Nephron (organoid): ENCODE data around the gene CTIF.
A peak's percentile ranks its signal among the peaks of the same experiment; 100 is the strongest.

ENCODE experiments used
- H3K27ac Mint-ChIP-seq, 3 experiments: 2 replicates each; pipeline ENCODE4 v1.8.0; 2020; ENCODE audit warnings: mixed read lengths in 3 of 3, mild to moderate bottlenecking in 2 of 3, moderate library complexity in 1 of 3
- H3K27me3 Mint-ChIP-seq: 2 replicates; pipeline ENCODE4 v1.8.0; 2021; ENCODE audit warnings: low read depth, mild to moderate bottlenecking, moderate library complexity, mixed read lengths
- H3K36me3 Mint-ChIP-seq: 2 replicates; pipeline ENCODE4 v1.8.0; 2020; ENCODE audit warnings: low read depth, mixed read lengths
- H3K4me1 Mint-ChIP-seq: 2 replicates; pipeline ENCODE4 v1.8.0; 2020; ENCODE audit warnings: mixed read lengths
- H3K4me3 Mint-ChIP-seq, 3 experiments: 2 replicates each; pipeline ENCODE4 v1.8.0; 2020; ENCODE audit warnings: mild to moderate bottlenecking in 3 of 3, mixed read lengths in 3 of 3, moderate library complexity in 2 of 3
- H3K9me3 Mint-ChIP-seq: 2 replicates; pipeline ENCODE4 v1.8.0; 2020; ENCODE audit warnings: mixed read lengths
- CTCF ChIP-seq, 3 experiments: fragments of 200-600 bp; sonication (generic); IDR thresholded peaks; one replicate each; pipeline ENCODE4 v1.5.0; 2021; ENCODE audit warnings: antibody characterized with exemption in 3 of 3; ENCODE audit not compliant: unreplicated experiment in 3 of 3

The CTIF gene

GRCh38 chr18:48536516-48536915 lies 2.3 kb upstream of the CTIF start:
- TF ChIP-seq CTCF (IDR thresholded peaks at IDR 0.05; ENCODE audit: unreplicated experiment in 3 of 3): no peak
- H3K27me3 Mint-ChIP-seq: peaks cover 15% of the 10 kb centered on the region
- no peak overlapping the region for H3K27ac Mint-ChIP-seq
- no peaks in the 10 kb centered on the region for H3K36me3 Mint-ChIP-seq
- no peaks in the 10 kb centered on the region for H3K9me3 Mint-ChIP-seq
- H3K4me1 Mint-ChIP-seq: peaks cover 9% of the 10 kb centered on the region
- H3K4me3 Mint-ChIP-seq: peak overlapping the region; percentile 10 to 33 (median 17)

GRCh38 chr18:48539406-48540250 lies 797 bp downstream of the CTIF start:
- Mint-ChIP-seq H3K9me3 (no peaks in the 10 kb centered on the region), H3K36me3 (no peaks in the 10 kb centered on the region), H3K27ac (peak overlapping the region; percentile 80 to 96 (median 90)), H3K27me3 (peaks cover 14% of the 10 kb centered on the region), H3K4me3 (peak overlapping the region; percentile 94 to 97 (median 95)), H3K4me1 (peaks cover 37% of the 10 kb centered on the region)
- no peak for TF ChIP-seq CTCF (IDR thresholded peaks at IDR 0.05; ENCODE audit: unreplicated experiment in 3 of 3)

- H3K36me3 Mint-ChIP-seq: no peaks in the 10 kb centered on the region
- H3K4me1 Mint-ChIP-seq: peaks cover 46% of the 10 kb centered on the region
- H3K27me3 Mint-ChIP-seq: peaks cover 14% of the 10 kb centered on the region
- H3K9me3 Mint-ChIP-seq: no peaks in the 10 kb centered on the region
- H3K4me3 Mint-ChIP-seq: peak overlapping the region; percentile 94 to 97 (median 95)
- H3K27ac Mint-ChIP-seq: peak overlapping the region in 2 of 3 experiments; percentile 90 to 96
- TF ChIP-seq CTCF (IDR thresholded peaks at IDR 0.05; ENCODE audit: unreplicated experiment in 3 of 3): peak in 1 of 3 experiments; percentile 24
Observed at GRCh38 chr18:48540251-48541025, 1.6 kb downstream of the CTIF start.

- Mint-ChIP-seq H3K27me3 (peaks cover 14% of the 10 kb centered on the region), H3K27ac (peak overlapping the region in 2 of 3 experiments; percentile 89 to 90), H3K36me3 (no peaks in the 10 kb centered on the region), H3K9me3 (no peaks in the 10 kb centered on the region), H3K4me1 (peaks cover 53% of the 10 kb centered on the region), H3K4me3 (peak overlapping the region; percentile 94 to 97 (median 95))
- no peak for TF ChIP-seq CTCF (IDR thresholded peaks at IDR 0.05; ENCODE audit: unreplicated experiment in 3 of 3)
Observed at GRCh38 chr18:48541026-48541746, 2.4 kb downstream of the CTIF start.

- Mint-ChIP-seq H3K27ac (peak overlapping the region; percentile 50 to 89 (median 80)), H3K27me3 (peaks cover 14% of the 10 kb centered on the region), H3K36me3 (no peaks in the 10 kb centered on the region), H3K4me1 (peaks cover 60% of the 10 kb centered on the region), H3K9me3 (no peaks in the 10 kb centered on the region), H3K4me3 (peak overlapping the region; percentile 94 to 97 (median 95))
- no peak for TF ChIP-seq CTCF (IDR thresholded peaks at IDR 0.05; ENCODE audit: unreplicated experiment in 3 of 3)
Observed at GRCh38 chr18:48541747-48542400, 3.0 kb downstream of the CTIF start.
